ENCODE measurements around the gene IL18. TPM values are rescaled to one million over a fixed set of nuclear protein-coding genes. Genes with fewer than 3 reads are reported as not detected.

IL18 gene
- total and polyA plus RNA-seq, 5 donors from 2014 or later = 1.4 TPM; not detected in 4

- DNase-seq (no peak), ATAC-seq (ENCODE audit: low read depth in 2 of 2) (no peak)
- no peaks in the 10 kb centered on the region for H3K36me3 ChIP-seq (ENCODE audit: control insufficient read depth, insufficient read depth, low read length)
- Mint-ChIP-seq H3K4me1 (no peaks in the 10 kb centered on the region), H3K27me3 (peaks cover 26% of the 10 kb centered on the region), H3K27ac (peak overlapping the region in 1 of 3 donors; percentile 10), H3K4me3 (no peak overlapping the region), H3K36me3 (peaks cover 4% of the 10 kb centered on the region), H3K9me3 (peaks cover 0 to 3% (median 0%) of the 10 kb centered on the region in 7 donors)
- no peak overlapping the region for H3K4me3 ChIP-seq (ENCODE audit: low read depth, low read length)
- H3K27me3 ChIP-seq (ENCODE audit: control insufficient read depth, insufficient read depth, low read length) = no peaks in the 10 kb centered on the region
- no peaks in the 10 kb centered on the region for H3K4me1 ChIP-seq (ENCODE audit: control insufficient read depth, insufficient read depth, low read length, poor library complexity, severe bottlenecking)
- H3K27ac ChIP-seq (ENCODE audit: insufficient read depth, low read length, poor library complexity, severe bottlenecking) = no peak overlapping the region
- H3K9me3 ChIP-seq (ENCODE audit: control insufficient read depth in 2 of 2, low read length in 2 of 2) = no peaks in the 10 kb centered on the region
Observed at GRCh38 chr11:112159098-112160065, 4.5 kb downstream of the IL18 start.

- ATAC-seq (ENCODE audit: low read depth in 2 of 2) (no peak), DNase-seq (no peak)
- H3K9me3 ChIP-seq (ENCODE audit: control insufficient read depth in 2 of 2, low read length in 2 of 2) = no peaks in the 10 kb centered on the region
- H3K4me1 Mint-ChIP-seq = no peaks in the 10 kb centered on the region
- peaks cover 3% of the 10 kb centered on the region for H3K36me3 Mint-ChIP-seq
- H3K36me3 ChIP-seq (ENCODE audit: control insufficient read depth, insufficient read depth, low read length) = no peaks in the 10 kb centered on the region
- H3K27me3 Mint-ChIP-seq = peaks cover 10% of the 10 kb centered on the region
- H3K27ac Mint-ChIP-seq = no peak overlapping the region
- no peak overlapping the region for H3K27ac ChIP-seq (ENCODE audit: insufficient read depth, low read length, poor library complexity, severe bottlenecking)
- H3K27me3 ChIP-seq (ENCODE audit: control insufficient read depth, insufficient read depth, low read length) = no peaks in the 10 kb centered on the region
- H3K4me3 ChIP-seq (ENCODE audit: low read depth, low read length) = no peak overlapping the region
- H3K4me3 Mint-ChIP-seq = no peak overlapping the region
- no peaks in the 10 kb centered on the region for H3K4me1 ChIP-seq (ENCODE audit: control insufficient read depth, insufficient read depth, low read length, poor library complexity, severe bottlenecking)
- no peaks in the 10 kb centered on the region for H3K9me3 Mint-ChIP-seq
Observed at GRCh38 chr11:112156956-112157766, 6.7 kb downstream of the IL18 start.

GRCh38 chr11:112156153-112156955 is 7.5 kb downstream of the IL18 start:
- ATAC-seq (ENCODE audit: low read depth in 2 of 2) (no peak), DNase-seq (no peak)
- peaks cover 6% of the 10 kb centered on the region for H3K27me3 Mint-ChIP-seq
- H3K4me1 Mint-ChIP-seq = no peaks in the 10 kb centered on the region
- no peaks in the 10 kb centered on the region for H3K9me3 Mint-ChIP-seq
- H3K36me3 Mint-ChIP-seq = no peaks in the 10 kb centered on the region
- Histone ChIP-seq H3K4me1 (ENCODE audit: control insufficient read depth, insufficient read depth, low read length, poor library complexity, severe bottlenecking) (no peaks in the 10 kb centered on the region), H3K9me3 (ENCODE audit: control insufficient read depth in 2 of 2, low read length in 2 of 2) (no peaks in the 10 kb centered on the region), H3K4me3 (ENCODE audit: low read depth, low read length) (no peak overlapping the region), H3K27ac (ENCODE audit: insufficient read depth, low read length, poor library complexity, severe bottlenecking) (no peak overlapping the region), H3K27me3 (ENCODE audit: control insufficient read depth, insufficient read depth, low read length) (no peaks in the 10 kb centered on the region), H3K36me3 (ENCODE audit: control insufficient read depth, insufficient read depth, low read length) (no peaks in the 10 kb centered on the region)
- no peak overlapping the region for H3K27ac Mint-ChIP-seq
- H3K4me3 Mint-ChIP-seq = no peak overlapping the region

- Histone ChIP-seq H3K4me3 (ENCODE audit: low read depth, low read length) (no peak overlapping the region), H3K27ac (ENCODE audit: insufficient read depth, low read length, poor library complexity, severe bottlenecking) (no peak overlapping the region), H3K9me3 (ENCODE audit: control insufficient read depth in 2 of 2, low read length in 2 of 2) (no peaks in the 10 kb centered on the region), H3K4me1 (ENCODE audit: control insufficient read depth, insufficient read depth, low read length, poor library complexity, severe bottlenecking) (no peaks in the 10 kb centered on the region), H3K27me3 (ENCODE audit: control insufficient read depth, insufficient read depth, low read length) (no peaks in the 10 kb centered on the region), H3K36me3 (ENCODE audit: control insufficient read depth, insufficient read depth, low read length) (no peaks in the 10 kb centered on the region)
- Mint-ChIP-seq H3K27ac (no peak overlapping the region), H3K4me1 (no peaks in the 10 kb centered on the region), H3K36me3 (no peaks in the 10 kb centered on the region), H3K27me3 (no peaks in the 10 kb centered on the region), H3K4me3 (no peak overlapping the region), H3K9me3 (no peaks in the 10 kb centered on the region)
- DNase-seq (no peak), ATAC-seq (ENCODE audit: low read depth in 2 of 2) (no peak)
Observed at GRCh38 chr11:112150517-112150916, 13.4 kb downstream of the IL18 start.

GRCh38 chr11:112143597-112143996 is 20.3 kb downstream of the IL18 start:
- H3K4me3 Mint-ChIP-seq = no peak overlapping the region
- peaks cover 6% of the 10 kb centered on the region for H3K27me3 Mint-ChIP-seq
- H3K9me3 Mint-ChIP-seq = peaks cover 0 to 11% (median 0%) of the 10 kb centered on the region in 7 donors
- no peak overlapping the region for H3K27ac Mint-ChIP-seq
- peaks cover 8% of the 10 kb centered on the region for H3K36me3 Mint-ChIP-seq
- H3K4me3 ChIP-seq (ENCODE audit: low read depth, low read length) = no peak overlapping the region
- no peak for ATAC-seq (ENCODE audit: low read depth in 2 of 2)
- H3K4me1 Mint-ChIP-seq = no peaks in the 10 kb centered on the region
- H3K4me1 ChIP-seq (ENCODE audit: control insufficient read depth, insufficient read depth, low read length, poor library complexity, severe bottlenecking) = no peaks in the 10 kb centered on the region
- H3K9me3 ChIP-seq (ENCODE audit: control insufficient read depth in 2 of 2, low read length in 2 of 2) = peaks cover 3 to 8% of the 10 kb centered on the region in 2 experiments
- no peak overlapping the region for H3K27ac ChIP-seq (ENCODE audit: insufficient read depth, low read length, poor library complexity, severe bottlenecking)
- H3K36me3 ChIP-seq (ENCODE audit: control insufficient read depth, insufficient read depth, low read length) = no peaks in the 10 kb centered on the region
- H3K27me3 ChIP-seq (ENCODE audit: control insufficient read depth, insufficient read depth, low read length) = no peaks in the 10 kb centered on the region
- DNase-seq = no peak

- Mint-ChIP-seq H3K36me3 (peaks cover 15% of the 10 kb centered on the region), H3K27me3 (peaks cover 4% of the 10 kb centered on the region), H3K4me1 (no peaks in the 10 kb centered on the region), H3K9me3 (peaks cover 0 to 1% (median 0%) of the 10 kb centered on the region in 7 donors), H3K27ac (no peak overlapping the region), H3K4me3 (no peak overlapping the region)
- no peak for ATAC-seq (ENCODE audit: low read depth in 2 of 2)
- Histone ChIP-seq H3K27ac (ENCODE audit: insufficient read depth, low read length, poor library complexity, severe bottlenecking) (no peak overlapping the region), H3K27me3 (ENCODE audit: control insufficient read depth, insufficient read depth, low read length) (no peaks in the 10 kb centered on the region), H3K36me3 (ENCODE audit: control insufficient read depth, insufficient read depth, low read length) (no peaks in the 10 kb centered on the region), H3K4me1 (ENCODE audit: control insufficient read depth, insufficient read depth, low read length, poor library complexity, severe bottlenecking) (no peaks in the 10 kb centered on the region), H3K4me3 (ENCODE audit: low read depth, low read length) (no peak overlapping the region), H3K9me3 (ENCODE audit: control insufficient read depth in 2 of 2, low read length in 2 of 2) (no peaks in the 10 kb centered on the region)
- no peak for DNase-seq
Observed at GRCh38 chr11:112134473-112134872, 29.4 kb downstream of the IL18 start.

GRCh38 chr11:112132737-112133136 is 31.2 kb downstream of the IL18 start:
- Mint-ChIP-seq H3K4me3 (no peak overlapping the region), H3K27ac (no peak overlapping the region), H3K4me1 (peaks cover 0 to 7% (median 0%) of the 10 kb centered on the region in 4 donors), H3K36me3 (peaks cover 15% of the 10 kb centered on the region), H3K9me3 (peaks cover 0 to 3% (median 0%) of the 10 kb centered on the region in 7 donors), H3K27me3 (peaks cover 4% of the 10 kb centered on the region)
- Histone ChIP-seq H3K27me3 (ENCODE audit: control insufficient read depth, insufficient read depth, low read length) (no peaks in the 10 kb centered on the region), H3K27ac (ENCODE audit: insufficient read depth, low read length, poor library complexity, severe bottlenecking) (no peak overlapping the region), H3K9me3 (ENCODE audit: control insufficient read depth in 2 of 2, low read length in 2 of 2) (no peaks in the 10 kb centered on the region), H3K4me1 (ENCODE audit: control insufficient read depth, insufficient read depth, low read length, poor library complexity, severe bottlenecking) (no peaks in the 10 kb centered on the region), H3K4me3 (ENCODE audit: low read depth, low read length) (no peak overlapping the region), H3K36me3 (ENCODE audit: control insufficient read depth, insufficient read depth, low read length) (no peaks in the 10 kb centered on the region)
- no peak for DNase-seq
- ATAC-seq (ENCODE audit: low read depth in 2 of 2) = no peak

Data from CD4-positive, CD25-positive, alpha-beta regulatory T cell (primary cell).